ENCODE results near the gene ASS1. TPM values are rescaled to one million over a fixed set of nuclear protein-coding genes. Genes with fewer than 3 reads are reported as not detected.

ASS1 gene
- total RNA-seq, 1 experiment from 2014 or later, result 26.2 TPM

GRCh38 chr9:130426467-130426773 is 18.3 kb upstream of the ASS1 start:
- in situ Hi-C loops (cut with HindIII; ENCODE audit: low pct_unique_long_range_greater_than_20kb, low sequenced_read_pairs), result no loop called here
- POLR2A ChIA-PET, result no interaction called here

DNA sequence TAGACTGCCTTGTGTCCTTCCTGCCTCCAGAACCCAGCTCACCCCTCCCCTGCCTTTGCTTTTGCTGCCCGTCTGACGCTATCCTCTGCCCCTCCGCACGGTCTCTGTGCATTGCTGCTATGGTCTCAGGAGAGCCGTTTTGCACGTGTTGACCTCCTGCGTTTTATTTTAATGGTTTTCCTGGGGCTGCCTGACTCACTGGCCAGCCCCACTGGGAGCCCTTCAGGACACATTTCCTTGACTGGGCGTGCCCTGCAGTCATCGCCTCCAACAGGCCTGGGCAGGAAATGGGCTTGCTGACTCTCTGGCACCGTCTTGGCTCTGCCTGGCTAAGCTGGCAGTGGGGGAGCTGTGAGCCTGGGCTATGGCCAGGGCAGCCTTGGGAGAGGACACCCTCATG is 17.9 kb upstream of the ASS1 start:
- Histone ChIP-seq H3K27me3 (ENCODE audit: control insufficient read depth, insufficient read depth, low read length) (no peaks in the 10 kb centered on the region), H3K36me3 (ENCODE audit: control insufficient read depth, insufficient read depth, low read length) (no peaks in the 10 kb centered on the region), H3K27ac (ENCODE audit: low read length) (no peak overlapping the region), H3K9me3 (ENCODE audit: control insufficient read depth, insufficient read depth, low read depth, low read length) (no peaks in the 10 kb centered on the region), H3K4me3 (ENCODE audit: low read depth in 2 of 2, low read length in 2 of 2) (no peak overlapping the region), H3K4me1 (ENCODE audit: control insufficient read depth, insufficient read depth, low read length) (no peaks in the 10 kb centered on the region)
- CTCF ChIA-PET, result interaction anchor here (0.5 kb wide), 1 partner anchor 641 kb away, joined by 3 read pairs; no protein-coding TSS in a partner anchor
- intact Hi-C loops (cut with micrococcal nuclease; ENCODE audit: unreplicated experiment) (no loop called here), in situ Hi-C loops (cut with HindIII; ENCODE audit: low pct_unique_long_range_greater_than_20kb, low sequenced_read_pairs) (no loop called here)
- ATAC-seq (no peak), DNase-seq (ENCODE audit: low read depth, low spot score) (no peak)
- BruUV-seq (replicated peaks), result no TSS peak
- TF ChIP-seq POLR2AphosphoS5 (IDR thresholded peaks at IDR 0.05; ENCODE audit: low read depth, low read length) (no peak), TCF7L2 (IDR thresholded peaks at IDR 0.05; ENCODE audit: low read depth, low read length) (no peak)
- POLR2A ChIA-PET, result no interaction called here

More at GRCh38 chr9:130426467-130426773, 18.3 kb upstream of the ASS1 start:
- Histone ChIP-seq H3K36me3 (ENCODE audit: control insufficient read depth, insufficient read depth, low read length) (no peaks in the 10 kb centered on the region), H3K27me3 (ENCODE audit: control insufficient read depth, insufficient read depth, low read length) (no peaks in the 10 kb centered on the region), H3K4me3 (ENCODE audit: low read depth in 2 of 2, low read length in 2 of 2) (no peak overlapping the region), H3K4me1 (ENCODE audit: control insufficient read depth, insufficient read depth, low read length) (no peaks in the 10 kb centered on the region), H3K27ac (ENCODE audit: low read length) (no peak overlapping the region), H3K9me3 (ENCODE audit: control insufficient read depth, insufficient read depth, low read depth, low read length) (no peaks in the 10 kb centered on the region)
- TF ChIP-seq TCF7L2 (IDR thresholded peaks at IDR 0.05; ENCODE audit: low read depth, low read length), result no peak
- TF ChIP-seq, protein P1, sequence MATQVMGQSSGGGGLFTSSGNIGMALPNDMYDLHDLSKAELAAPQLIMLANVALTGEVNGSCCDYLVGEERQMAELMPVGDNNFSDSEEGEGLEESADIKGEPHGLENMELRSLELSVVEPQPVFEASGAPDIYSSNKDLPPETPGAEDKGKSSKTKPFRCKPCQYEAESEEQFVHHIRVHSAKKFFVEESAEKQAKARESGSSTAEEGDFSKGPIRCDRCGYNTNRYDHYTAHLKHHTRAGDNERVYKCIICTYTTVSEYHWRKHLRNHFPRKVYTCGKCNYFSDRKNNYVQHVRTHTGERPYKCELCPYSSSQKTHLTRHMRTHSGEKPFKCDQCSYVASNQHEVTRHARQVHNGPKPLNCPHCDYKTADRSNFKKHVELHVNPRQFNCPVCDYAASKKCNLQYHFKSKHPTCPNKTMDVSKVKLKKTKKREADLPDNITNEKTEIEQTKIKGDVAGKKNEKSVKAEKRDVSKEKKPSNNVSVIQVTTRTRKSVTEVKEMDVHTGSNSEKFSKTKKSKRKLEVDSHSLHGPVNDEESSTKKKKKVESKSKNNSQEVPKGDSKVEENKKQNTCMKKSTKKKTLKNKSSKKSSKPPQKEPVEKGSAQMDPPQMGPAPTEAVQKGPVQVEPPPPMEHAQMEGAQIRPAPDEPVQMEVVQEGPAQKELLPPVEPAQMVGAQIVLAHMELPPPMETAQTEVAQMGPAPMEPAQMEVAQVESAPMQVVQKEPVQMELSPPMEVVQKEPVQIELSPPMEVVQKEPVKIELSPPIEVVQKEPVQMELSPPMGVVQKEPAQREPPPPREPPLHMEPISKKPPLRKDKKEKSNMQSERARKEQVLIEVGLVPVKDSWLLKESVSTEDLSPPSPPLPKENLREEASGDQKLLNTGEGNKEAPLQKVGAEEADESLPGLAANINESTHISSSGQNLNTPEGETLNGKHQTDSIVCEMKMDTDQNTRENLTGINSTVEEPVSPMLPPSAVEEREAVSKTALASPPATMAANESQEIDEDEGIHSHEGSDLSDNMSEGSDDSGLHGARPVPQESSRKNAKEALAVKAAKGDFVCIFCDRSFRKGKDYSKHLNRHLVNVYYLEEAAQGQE (IDR thresholded peaks at IDR 0.05; ENCODE audit: insufficient read depth in 1 of 2, low read depth in 2 of 2, low read length in 1 of 2), result no peak
- no TSS peak for BruUV-seq (replicated peaks)
- CTCF ChIA-PET, result interaction anchor here (0.5 kb wide), 1 partner anchor 641 kb away, joined by 3 read pairs; no protein-coding TSS in a partner anchor
- intact Hi-C loops (cut with micrococcal nuclease; ENCODE audit: unreplicated experiment), result no loop called here
- ATAC-seq (no peak), DNase-seq (ENCODE audit: low read depth, low spot score) (no peak)

GRCh38 chr9:130427326-130427725 is 17.4 kb upstream of the ASS1 start:
- no peaks in the 10 kb centered on the region for H3K4me1 ChIP-seq (ENCODE audit: control insufficient read depth, insufficient read depth, low read length)
- H3K36me3 ChIP-seq (ENCODE audit: control insufficient read depth, insufficient read depth, low read length), result no peaks in the 10 kb centered on the region
- no peak overlapping the region for H3K27ac ChIP-seq (ENCODE audit: low read length)
- in situ Hi-C loops (cut with HindIII; ENCODE audit: low pct_unique_long_range_greater_than_20kb, low sequenced_read_pairs) (no loop called here), intact Hi-C loops (cut with micrococcal nuclease; ENCODE audit: unreplicated experiment) (no loop called here)
- BruUV-seq (replicated peaks), result no TSS peak
- TF ChIP-seq TCF7L2 (IDR thresholded peaks at IDR 0.05; ENCODE audit: low read depth, low read length) (no peak), POLR2AphosphoS5 (IDR thresholded peaks at IDR 0.05; ENCODE audit: low read depth, low read length) (no peak), SIN3A (IDR thresholded peaks at IDR 0.05; ENCODE audit: borderline replicate concordance, insufficient read depth, low read depth, low read length) (no peak)
- TF ChIP-seq, protein P1 (IDR thresholded peaks at IDR 0.05; ENCODE audit: insufficient read depth in 1 of 2, low read depth in 2 of 2, low read length in 1 of 2), result no peak
- TF ChIP-seq, protein P2, sequence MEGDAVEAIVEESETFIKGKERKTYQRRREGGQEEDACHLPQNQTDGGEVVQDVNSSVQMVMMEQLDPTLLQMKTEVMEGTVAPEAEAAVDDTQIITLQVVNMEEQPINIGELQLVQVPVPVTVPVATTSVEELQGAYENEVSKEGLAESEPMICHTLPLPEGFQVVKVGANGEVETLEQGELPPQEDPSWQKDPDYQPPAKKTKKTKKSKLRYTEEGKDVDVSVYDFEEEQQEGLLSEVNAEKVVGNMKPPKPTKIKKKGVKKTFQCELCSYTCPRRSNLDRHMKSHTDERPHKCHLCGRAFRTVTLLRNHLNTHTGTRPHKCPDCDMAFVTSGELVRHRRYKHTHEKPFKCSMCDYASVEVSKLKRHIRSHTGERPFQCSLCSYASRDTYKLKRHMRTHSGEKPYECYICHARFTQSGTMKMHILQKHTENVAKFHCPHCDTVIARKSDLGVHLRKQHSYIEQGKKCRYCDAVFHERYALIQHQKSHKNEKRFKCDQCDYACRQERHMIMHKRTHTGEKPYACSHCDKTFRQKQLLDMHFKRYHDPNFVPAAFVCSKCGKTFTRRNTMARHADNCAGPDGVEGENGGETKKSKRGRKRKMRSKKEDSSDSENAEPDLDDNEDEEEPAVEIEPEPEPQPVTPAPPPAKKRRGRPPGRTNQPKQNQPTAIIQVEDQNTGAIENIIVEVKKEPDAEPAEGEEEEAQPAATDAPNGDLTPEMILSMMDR (IDR thresholded peaks at IDR 0.05), result no peak
- ChIA-PET CTCF (no interaction called here), POLR2A (no interaction called here)
- no peaks in the 10 kb centered on the region for H3K27me3 ChIP-seq (ENCODE audit: control insufficient read depth, insufficient read depth, low read length)
- DNase-seq (ENCODE audit: low read depth, low spot score) (no peak), ATAC-seq (no peak)
- no peak overlapping the region for H3K4me3 ChIP-seq (ENCODE audit: low read depth in 2 of 2, low read length in 2 of 2)
- no peaks in the 10 kb centered on the region for H3K9me3 ChIP-seq (ENCODE audit: control insufficient read depth, insufficient read depth, low read depth, low read length)
